ENCODE data around the gene LHX6.

Gene LHX6

GRCh38 chr9:122234022-122234748, 5.4 kb upstream of the LHX6 start:
- no peak for DNase-seq

DNA sequence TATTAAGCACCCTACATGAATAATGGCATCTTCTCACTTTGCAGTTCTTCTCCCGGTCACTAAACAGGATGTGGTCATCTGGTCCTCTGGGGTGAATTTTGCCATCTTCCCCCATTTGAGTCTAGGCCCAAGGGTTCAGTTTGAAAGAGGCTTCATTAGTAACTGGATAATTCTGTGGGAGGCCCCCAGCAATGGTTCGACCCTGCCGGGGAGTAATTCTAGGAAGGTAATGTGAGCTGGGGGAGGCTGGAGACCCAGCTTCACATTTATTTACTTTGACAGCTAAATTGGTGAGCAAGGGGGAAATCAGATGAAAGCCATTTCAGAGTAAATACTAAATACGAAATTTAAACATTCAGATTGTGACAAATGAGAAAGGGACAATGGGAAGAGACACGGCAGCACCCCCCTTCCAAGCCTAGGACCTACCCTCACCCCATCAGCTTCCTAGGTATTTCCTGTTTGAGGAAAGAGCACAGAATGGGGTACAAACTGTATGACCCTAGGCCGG, 4.1 kb upstream of the LHX6 start:
- no peak for DNase-seq

DNA sequence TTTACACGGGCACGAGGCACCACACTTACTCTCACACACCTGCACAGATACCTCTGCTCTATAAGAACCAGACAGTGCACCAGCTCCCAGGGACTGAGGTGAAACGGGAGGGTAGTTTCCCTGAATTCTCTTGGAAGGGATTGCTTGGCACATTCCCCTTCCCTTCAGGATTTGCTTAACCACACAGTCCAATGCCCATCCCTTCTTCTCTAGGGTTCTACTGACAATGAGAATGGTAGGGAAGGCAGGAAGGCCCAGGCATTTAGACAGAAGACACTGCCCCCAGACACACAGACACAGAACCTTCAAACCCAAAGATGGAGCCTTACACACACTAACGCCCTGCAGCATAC, 704 bp upstream of the LHX6 start:
- no peak for DNase-seq

- no peak for DNase-seq
Measured at GRCh38 chr9:122228191-122228567, 578 bp downstream of the LHX6 start.

GRCh38 chr9:122227575-122227900, 1.2 kb downstream of the LHX6 start:
- no peak for DNase-seq

DNA sequence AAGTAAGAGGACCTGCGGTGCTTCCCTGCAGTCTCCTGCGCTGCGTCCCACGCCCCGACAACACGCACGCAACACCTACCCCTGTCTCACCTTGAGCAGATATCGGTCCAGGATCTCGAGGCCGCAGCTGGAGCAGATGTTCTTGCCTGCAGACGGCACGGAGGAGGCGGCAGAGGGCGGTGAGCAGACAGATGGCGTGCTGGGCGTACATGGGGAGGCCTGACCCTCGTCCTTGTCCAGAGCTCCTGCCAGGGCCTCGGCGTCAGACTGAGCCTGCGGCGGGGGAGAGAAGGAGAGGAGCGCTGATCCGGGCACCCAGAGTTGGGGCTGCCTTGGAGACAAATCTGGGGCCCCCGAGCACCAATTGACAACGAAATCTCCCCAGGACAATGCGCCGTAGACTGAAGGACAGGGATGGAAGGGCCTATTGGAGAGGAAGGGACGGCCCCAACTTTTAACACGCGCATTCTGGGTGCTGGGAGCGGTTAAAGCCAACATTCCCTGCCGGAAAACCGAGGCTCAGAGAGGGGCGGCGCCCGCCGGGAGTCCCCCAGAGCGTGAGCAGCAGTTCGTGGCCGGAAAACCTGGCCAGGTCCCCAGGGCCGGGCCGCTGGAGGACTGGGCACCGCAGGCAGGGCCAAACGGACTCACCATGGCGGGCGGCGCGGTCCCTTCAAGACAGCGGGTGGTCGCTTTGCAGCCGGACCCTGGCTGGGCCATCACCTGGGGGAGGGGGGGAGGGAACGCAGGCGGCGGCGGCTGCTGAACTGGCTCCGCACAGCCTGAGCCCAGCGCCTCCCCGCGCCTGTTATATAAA, 1.8 kb downstream of the LHX6 start:
- no peak for DNase-seq

DNA sequence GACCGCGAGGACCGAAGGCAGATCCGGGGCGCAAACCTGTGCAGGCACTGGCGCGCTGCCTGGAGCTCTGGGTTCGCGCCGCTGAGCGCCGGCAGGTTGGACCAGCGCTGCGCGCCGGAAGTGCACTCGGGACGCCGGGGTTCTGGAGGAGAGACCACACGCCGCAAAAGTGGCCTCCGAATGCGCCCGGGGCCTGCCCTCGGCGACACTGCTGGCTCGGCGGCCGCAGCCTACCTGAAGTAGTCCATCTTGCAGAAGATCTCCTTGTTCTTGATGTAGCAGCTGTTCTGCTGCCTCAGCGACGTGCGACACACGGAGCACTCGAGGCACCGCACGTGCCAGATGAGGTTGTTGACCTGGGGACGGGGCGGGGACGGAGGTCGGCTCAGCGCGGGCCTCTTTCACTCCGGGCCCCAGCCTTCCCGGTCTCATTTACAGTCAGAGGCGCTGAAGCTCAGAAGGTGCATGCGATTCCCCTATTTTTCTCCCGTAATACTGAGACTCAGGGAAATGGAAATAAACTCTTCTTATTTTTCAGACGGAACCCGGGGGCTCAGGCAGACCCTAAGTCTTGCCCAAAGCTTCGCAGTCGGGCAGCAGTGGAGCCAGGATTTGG, 2.5 kb downstream of the LHX6 start:
- no peak for DNase-seq

DNA sequence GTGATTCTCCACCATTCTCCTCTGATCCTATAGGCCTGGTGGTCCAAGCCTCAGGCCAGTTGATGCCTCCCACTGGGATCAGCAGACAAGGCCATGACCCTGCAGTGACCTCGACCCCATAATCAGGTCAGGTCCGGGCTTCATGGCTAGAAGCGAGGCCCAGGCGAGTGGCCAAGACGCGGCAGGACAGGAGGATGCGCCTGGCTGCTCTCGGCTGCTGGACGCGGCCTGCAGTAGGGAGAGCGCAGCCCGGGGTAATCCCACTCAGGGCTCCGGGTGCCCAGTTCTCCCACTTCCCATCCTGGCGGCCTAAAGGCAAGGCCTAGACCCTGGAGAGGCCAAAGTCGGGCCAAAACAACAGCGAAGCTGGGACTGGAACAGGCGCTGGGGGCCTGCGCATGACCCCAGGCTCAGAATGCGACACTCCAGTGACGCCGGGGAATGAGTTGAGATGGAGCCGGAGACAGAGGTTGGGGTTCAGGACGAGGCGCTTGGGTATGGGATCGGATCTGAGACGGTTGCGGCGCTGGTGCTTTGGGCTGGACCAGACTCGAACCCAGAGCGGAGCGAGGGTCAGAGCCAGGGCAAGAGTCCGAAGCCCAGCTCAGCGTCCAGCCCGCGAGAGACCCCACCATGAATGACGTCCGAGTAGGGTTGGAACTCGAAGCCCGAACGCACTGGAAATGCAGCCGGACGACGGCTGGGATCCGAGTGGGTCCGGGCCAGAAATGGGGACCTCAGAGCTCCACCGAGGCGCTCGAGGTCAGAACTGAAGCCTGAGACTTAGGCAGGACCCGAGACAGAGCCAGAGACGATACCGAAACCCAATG, 3.2 kb downstream of the LHX6 start:
- DNase-seq: no peak

GRCh38 chr9:122223435-122223834, 5.3 kb downstream of the LHX6 start:
- no peak for DNase-seq

GRCh38 chr9:122222791-122223190, 6.0 kb downstream of the LHX6 start:
- no peak for DNase-seq

DNA sequence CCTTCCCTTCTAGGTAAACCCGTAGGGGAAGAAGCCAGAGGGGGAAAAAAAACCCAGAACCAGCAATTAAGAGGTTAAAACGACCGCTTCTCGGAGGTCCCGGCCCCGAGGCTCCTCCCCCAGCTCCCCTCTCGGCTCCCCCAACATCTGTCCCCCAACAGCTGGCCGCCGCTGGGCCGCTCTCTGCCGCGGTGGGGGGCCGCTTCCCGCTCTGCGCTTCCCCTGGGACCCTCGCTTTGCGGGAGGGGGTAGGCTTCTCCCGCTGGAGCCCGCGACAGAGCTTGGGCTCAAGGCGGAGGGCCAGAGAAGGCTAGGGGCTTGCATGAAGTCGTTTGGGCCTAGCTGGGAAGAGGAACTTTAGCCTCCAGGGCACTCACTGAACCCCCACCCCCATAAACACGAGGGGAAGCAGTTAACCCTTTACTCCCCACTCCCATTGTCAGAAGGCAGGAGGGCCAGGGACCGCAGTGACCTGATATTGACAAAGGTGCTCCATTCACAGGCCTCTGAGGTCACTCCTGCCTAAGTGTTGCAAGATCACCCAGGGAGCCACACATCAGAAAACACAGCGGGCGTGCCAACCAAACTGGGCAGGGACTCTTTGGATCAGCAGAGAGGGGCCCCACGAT, 7.5 kb downstream of the LHX6 start:
- no peak for DNase-seq

DNA sequence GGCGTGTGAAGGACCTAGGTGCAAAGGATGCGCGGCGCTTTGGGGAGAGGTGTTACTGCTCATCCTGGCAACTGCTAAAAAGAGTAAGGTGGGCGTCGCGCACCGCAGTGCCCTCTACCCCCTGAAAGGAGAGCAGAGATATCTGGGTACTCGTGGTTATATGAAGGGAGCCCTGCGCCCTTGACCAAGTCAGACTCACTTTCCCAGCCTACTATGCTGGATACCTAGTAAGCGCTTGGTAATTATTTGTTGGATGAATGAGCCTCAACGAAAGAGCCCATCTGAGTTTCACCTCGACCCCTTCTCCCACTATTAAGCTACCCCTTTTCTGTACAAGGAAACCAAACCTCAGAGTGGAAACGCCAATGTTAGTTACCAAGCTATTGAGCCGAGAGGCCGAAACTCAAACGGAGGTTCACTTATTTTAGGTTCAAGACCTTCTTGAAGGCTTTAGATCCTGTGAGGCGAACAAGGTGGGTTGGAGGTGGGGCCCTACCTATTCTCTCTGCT, 8.0 kb downstream of the LHX6 start:
- DNase-seq: no peak

DNA sequence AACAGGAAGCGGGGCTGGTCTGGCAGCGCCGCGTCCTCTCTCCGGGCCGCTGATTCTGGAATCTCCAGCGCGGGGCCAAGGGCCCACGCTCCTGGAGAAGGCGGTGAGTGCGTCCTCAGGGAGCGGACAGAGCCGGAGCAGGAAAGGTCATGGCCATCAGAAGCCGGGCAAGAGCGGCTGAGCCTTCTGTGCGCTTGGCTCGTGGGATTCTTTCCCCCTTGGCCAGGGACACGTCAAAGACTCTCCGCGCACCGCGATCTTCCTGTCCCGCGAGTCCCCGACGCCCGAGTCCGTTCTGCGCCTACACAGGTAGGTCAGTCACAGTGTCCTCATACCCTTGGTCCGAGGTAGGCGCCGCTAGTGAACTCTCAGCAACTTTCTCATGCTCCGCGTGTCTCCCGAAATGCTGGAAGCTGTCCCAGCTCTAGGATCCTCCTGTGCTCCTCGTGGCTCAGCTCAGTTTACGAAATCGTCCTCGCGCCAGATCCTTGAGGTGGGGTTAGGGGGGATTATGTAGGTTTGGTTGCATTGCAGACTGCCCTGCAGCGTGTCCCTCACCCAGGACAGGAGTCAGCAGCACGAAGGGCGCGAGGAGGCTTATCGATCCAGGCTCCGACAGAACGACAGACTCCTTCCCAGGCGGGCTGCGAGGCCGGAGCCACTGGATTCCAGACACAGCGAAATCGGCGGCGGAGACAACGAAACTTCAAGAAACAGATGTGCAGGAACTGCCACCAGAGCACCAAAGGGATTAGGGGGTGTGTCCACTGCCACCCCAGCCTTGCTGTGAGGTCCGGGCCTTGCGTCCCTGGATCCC, 8.7 kb downstream of the LHX6 start:
- DNase-seq: no peak

GRCh38 chr9:122218935-122219855, 9.6 kb downstream of the LHX6 start:
- DNase-seq: no peak

- no peak for DNase-seq
Measured at GRCh38 chr9:122218071-122218934, 10.5 kb downstream of the LHX6 start.

DNA sequence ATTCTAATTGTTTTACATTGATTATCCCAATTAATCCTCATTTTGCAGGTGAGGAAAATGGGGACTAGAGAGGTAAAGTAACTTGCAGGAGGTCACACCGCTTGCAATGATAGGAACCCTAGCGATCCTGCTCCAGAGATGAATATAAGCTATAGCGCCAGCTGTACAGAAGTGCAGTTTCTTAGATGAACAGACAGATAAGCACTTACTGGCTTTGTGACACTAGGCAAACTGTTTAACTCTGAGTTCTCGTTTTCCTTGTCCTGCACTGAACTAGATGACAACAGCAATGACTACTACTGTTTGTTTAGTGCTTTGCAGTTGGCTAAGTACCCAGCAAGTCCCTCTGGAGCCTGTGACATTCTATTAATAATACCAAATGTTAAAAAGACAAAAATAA, 11.1 kb downstream of the LHX6 start:
- peak; percentile 8 for DNase-seq

- no peak for DNase-seq
Measured at GRCh38 chr9:122216798-122217418, 11.8 kb downstream of the LHX6 start.

DNA sequence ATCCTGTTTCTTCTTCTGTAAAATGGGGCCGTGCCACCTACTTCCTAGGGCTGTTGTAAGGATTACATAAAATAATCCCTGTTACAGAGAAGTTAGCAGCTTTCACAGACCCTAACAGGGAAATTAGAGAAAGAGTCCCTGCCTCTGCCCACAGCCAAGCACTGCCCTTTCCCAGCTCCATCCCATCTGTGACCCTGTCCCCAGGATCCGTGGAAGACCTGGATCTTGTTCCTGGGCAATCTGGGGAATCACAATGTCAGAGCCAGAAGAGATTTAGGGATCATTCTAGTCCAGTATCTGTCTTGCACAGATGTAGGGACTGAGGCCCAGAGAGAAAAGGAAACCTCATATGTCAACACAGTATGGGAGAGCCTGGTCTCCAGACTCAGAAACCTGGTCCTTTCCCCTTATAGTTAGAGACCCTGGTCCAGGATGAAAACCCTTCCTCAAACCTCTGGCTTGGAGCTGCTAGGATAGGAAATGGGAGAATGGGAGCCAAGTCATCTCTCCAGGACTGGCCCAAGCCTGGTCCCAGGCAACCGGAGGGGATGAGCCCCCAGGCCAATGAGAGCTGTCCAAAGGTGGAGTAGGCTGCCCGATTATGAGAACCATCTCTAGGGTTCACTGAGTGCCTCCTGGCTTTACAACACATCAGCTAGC, 12.5 kb downstream of the LHX6 start:
- no peak for DNase-seq

Data from NCI-H510A treated with DMSO at 0.1 percent for 48 hours (cell line).